HG02870 (cell line): ENCODE measurements around the gene MLNR.

Experiments
- ATAC-seq: cut with Tn5 transposase; IDR thresholded peaks from one replicate; pipeline ENCODE4 v1.9.1; 2021; ENCODE audit warnings: mild to moderate bottlenecking, moderate library complexity; ENCODE audit not compliant: unreplicated experiment

Gene MLNR, protein sequence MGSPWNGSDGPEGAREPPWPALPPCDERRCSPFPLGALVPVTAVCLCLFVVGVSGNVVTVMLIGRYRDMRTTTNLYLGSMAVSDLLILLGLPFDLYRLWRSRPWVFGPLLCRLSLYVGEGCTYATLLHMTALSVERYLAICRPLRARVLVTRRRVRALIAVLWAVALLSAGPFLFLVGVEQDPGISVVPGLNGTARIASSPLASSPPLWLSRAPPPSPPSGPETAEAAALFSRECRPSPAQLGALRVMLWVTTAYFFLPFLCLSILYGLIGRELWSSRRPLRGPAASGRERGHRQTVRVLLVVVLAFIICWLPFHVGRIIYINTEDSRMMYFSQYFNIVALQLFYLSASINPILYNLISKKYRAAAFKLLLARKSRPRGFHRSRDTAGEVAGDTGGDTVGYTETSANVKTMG

DNA sequence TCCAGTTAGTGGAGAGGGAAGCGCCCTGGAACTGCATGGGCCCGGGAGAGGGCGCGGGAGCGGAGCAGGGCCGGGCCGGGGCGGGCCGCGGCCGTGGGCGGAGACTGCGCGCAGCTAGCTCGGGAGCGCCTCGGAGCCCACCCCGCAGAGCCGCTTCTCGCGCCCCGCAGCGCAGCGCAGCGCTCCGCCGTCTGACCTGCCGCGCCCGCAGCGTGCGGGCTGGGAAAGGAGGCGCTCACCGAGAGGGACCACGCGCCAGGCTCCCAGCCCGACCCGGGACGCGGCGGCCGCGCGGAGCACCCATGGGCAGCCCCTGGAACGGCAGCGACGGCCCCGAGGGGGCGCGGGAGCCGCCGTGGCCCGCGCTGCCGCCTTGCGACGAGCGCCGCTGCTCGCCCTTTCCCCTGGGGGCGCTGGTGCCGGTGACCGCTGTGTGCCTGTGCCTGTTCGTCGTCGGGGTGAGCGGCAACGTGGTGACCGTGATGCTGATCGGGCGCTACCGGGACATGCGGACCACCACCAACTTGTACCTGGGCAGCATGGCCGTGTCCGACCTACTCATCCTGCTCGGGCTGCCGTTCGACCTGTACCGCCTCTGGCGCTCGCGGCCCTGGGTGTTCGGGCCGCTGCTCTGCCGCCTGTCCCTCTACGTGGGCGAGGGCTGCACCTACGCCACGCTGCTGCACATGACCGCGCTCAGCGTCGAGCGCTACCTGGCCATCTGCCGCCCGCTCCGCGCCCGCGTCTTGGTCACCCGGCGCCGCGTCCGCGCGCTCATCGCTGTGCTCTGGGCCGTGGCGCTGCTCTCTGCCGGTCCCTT lies at the start of gene MLNR:
Gene MLNR (plus strand): TSS at position 303 of the 820 bp plus-strand sequence. CDS start 0 bp downstream, at position 303.
- peak; percentile 60 for ATAC-seq

DNA sequence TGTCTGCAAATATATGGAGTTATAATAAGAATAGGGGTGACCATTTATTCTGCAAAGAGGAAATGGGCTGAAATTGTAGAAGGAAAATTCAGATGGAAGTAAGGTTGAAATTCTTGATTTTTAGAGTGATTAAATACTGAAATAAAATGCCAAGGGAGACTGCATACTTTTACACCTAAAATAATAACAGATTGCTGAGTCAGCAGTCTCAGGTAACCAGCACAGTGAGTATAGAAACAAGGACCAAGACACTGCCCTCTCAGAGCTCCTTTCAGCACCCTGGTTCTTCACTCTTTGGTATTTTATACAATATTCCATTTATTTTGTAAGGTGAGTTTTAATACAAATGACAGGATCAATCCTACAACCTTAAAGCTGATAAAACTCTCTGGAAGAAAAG lies 48.8 kb upstream of the MLNR start:
- no peak for ATAC-seq

DNA sequence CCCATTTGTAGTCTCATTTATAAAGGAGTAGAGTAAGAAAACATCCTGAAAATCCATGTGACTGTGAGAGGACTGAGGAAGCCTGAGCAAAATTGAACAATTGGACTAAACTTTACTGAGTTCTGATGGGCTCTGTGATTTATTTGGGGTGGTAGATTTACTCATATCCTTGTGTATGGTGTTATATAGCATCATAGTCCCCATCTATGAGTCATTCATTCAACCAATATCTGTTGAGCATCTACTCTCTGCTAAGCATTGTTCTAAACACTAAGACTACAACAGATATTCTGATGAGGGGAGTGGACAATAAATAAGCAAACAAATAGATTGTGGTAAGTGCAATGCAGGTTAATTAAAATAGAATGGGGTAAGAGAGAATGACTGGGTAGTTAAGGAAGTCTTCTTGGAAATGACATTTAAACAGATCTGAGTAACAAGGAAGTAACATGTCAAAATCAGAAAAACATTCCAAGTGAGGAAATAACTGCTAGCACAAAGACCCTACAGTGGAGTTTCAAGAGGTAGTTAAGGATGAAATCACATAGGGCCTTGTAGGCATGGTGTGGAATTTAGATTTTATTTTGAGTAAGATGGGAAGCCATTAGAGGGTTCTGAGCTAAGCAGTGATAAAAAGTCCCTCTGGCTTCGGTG lies 36.3 kb upstream of the MLNR start:
- ATAC-seq: no peak

DNA sequence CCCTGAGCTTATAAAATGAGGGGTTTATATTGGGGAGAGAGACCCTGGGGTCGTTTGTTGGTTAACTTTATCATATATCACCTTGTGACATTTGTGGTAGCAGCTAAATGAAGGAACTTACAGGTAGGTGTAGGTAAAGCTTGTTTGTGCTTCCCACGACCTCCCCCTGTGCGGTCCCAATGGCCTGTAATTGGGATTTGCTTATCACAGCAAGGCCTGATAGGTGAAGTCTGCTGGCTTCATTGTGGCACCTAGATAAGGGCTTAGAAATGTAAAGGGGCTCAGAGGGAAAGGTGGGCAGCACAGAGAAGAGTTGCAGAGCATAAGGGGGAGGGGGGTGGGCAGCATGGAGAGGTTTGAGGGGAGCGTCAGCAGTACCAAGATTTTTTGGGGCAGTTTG lies 35.5 kb upstream of the MLNR start:
- ATAC-seq: no peak

DNA sequence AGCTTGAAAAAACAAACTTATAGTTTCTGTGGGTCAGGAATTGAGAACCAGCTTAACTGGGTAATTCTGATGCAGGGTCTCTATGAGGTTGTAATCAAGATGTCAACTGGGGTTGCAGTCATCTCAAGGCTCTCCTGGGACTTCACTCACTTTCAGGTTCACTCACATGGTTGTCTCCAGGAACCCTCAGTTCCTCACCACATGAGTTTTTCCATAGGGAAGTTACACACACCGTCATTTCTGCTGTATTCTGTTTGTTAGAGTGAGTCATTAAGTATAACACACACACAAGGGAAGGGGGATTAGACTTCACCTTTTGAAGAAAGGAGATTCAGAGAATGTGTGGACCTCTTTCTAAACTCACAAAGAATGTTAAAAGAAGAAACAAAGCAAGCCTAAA lies 34.9 kb upstream of the MLNR start:
- peak; percentile 44 for ATAC-seq

DNA sequence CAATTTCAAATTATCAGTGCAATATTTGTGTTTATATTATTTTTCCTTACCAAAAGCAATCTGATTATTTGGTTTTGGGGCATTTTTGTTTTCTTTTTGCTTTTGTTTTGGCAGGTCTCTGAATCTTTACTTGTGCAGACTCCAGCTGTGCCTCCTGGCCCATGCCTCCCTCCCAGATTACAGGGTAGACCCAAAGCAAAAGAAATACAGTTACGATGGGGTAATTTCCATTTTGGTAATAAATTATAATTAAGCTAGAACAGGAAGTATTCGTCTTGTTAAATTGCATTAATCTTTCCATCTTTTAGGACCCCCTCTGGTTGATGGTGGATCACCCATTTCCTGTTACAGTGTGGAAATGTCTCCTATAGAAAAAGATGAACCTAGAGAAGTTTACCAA lies 29.2 kb upstream of the MLNR start:
- ATAC-seq: no peak

DNA sequence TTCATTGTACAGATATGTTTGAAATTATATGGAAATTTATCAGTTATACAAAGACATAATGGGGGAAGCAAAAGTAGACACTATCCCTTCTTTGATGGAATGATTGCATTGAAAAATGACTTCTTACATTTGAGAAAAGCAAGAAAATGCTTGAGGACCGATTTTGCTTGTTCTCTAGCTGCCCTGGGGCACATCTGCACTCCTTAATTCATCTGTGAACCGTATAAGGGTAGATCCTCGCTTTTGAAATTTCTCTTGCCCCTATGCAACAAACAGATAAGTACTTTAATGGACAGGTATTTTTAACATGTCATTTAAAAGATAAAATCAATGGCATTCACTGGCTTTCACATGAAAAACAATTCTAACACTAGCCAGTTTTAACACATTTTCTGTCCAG lies 13.5 kb upstream of the MLNR start:
- no peak for ATAC-seq

DNA sequence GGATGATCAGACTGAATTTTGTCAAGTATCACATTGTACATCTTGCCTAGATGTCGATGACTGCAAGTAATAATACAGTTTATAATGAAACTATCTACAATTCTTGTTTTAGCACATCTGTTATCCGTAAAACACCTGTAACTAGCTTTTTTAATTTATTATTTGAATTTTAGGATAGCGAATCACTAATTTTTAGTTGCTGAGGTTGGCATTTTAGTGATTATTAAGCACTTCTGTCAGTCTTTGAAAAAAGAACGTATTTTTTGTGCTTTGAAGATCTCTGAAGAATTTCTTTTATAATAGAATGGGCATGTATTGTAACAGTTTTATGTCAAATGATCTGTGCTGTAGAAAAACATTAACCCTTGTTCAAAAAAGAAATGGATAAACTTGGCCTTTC lies 11.5 kb upstream of the MLNR start:
- no peak for ATAC-seq

DNA sequence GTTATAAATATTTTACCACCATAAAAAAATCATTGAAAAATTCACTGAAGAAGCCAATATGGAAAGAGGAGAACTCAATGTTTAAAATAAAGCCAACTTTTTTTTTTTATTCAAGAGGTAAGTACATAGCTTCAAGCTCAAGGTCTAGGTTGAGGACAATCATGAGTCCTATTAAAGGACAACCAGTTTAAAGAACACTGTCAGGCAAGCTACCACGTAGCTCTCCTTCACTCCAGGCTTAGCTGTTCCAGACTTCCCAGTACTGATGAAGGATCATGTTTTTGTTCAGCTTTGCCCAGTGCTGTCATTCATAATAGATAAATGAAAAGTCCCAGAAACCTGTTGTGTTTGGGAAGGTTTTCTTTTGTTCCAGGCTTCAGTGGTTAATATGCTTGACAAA lies 10.0 kb upstream of the MLNR start:
- ATAC-seq: no peak

DNA sequence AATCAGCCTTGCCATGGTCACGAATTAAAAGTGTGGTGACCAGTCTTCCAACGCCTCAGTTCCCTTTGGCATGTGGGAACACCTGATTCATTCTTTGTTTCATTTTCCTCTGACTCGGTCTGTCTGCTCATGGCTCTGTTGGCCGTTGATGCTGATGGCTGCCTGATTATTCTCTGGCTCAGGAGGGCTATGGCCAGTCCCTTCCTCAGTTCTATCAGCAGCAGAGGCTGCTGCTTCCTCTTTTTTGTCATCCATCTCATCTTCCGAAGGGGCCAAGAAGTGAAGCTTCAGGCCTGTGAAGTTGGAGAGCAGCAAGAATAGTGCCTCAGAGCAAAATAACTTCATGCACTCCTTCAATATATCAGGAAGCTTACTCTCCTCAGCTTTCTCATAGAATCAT lies 9.5 kb upstream of the MLNR start:
- no peak for ATAC-seq

DNA sequence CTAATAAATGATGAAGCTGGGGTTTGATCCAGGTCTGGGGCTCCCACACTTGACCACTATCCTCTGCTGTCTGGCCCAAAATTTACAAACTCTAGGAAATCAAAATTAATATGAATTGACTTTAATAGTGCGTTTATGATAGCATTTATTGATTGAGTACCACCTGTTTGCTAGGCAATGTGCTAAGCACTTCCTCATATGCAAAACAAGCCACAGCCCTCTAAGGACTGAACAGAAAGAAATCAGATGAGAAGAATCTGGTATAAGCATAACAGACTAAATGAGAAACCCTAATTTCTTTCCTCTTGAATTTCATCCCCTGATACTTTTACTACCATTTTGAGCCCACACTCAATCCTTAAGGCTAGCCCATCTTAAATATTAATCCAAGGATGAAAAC lies 6.6 kb upstream of the MLNR start:
- ATAC-seq: no peak

DNA sequence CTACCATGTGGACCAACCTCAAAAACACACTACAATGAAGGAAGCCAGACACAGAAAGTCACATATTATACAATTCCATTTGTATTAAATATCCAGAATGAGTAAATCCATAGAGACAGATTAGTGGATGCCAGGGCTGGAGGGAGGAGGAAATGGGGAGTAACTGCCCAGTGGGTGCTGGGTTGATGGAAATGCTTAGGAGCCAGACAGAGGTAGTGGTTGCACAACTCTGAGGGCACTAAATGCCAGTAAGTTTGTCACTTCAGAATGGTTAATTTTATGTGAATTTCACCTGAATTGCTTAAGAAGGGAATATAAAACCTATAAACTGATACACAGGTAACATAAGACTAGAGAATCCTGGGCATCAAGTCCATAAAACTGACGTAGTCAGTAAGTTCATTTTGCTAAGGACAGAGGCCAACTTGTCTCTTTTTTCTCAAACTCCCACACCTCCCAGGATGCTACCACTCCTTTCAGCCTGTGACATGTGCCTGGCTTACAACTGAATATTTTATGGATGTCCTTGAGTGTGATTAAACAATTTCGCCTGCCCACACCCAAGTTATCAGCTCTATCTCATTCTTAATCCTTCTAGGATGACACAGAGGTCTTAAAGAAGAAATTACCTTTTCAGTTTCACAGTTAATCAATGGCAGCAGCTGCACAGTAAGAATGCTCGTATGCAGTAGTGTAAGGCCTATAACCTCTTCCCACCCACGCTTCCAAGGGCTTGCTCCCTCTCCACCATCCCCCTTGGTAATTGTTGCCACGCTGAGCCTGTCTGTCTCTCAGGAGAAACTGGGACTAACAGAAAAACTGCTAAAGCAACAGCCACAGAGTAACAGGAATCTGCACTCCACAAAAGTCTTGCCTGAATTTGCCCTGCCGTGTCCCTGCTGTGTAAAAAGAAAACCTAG lies 5.9 kb upstream of the MLNR start:
- no peak for ATAC-seq

DNA sequence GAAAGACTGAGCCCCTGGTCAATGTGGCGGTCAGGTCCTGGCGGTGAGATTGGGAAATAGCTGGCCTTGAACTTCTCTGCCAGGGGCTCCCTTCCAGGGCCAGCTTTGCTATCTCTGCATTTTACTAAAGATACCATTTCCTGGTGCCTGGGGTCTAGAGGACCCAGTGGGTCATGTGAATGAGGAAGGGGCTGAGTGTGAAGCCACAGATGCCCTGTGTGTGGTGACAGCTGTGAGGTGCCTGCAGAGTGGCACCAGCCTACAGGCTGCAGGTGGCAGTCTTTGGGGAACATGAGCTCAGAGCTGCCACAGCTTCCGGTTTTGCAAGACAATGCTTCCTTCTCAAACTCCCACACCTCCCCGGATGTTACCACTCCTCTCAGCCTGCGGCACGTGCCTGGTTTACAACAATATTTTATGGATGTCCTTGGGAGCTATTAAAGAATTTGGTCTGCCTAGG lies 5.2 kb upstream of the MLNR start:
- ATAC-seq: no peak

DNA sequence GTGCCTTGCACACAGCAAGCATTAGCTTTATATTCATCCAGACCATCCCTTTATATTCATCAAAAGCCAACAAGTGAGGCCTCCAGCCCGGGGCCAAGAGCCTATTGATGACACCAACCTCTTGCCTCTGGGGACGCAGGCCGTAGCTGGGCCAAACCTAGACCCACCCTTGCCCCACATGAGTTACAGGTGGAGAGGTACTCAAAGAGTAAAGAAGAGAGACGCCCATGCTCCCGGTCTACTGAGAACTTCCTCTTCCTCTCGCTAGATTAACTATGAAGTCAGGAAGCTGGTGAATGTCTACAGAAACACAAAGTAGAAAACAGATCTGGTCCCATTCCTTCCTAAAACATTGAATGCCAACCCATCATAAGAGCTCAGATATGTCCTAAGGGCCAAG lies 3.8 kb upstream of the MLNR start:
- no peak for ATAC-seq

DNA sequence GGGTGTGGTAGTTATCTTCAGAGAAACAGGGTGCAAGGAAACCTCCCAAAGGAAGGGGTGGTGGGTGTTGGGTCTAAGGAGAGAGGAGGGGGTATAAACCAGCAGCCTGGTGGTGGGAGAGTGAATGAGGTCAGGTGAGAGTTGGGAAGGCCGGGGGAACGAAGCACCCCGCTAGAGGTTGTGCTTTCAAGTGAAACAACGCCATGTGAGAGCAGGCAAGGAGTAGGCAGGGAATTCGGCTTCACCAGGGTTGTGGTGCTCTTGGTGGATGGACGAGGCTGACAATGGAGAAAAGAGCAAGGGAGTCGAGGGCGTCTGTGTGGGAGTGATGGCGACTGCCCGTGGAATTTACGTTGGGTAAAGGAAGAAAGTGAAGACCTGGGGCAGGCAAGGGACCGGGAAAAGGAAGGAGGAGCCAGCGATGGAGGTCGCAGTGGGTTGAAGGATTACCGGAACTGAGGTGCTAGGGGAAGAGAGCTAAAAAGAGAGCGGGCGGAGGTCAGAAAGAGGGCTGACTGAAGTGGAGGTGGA lies 2.1 kb upstream of the MLNR start:
- ATAC-seq: no peak

DNA sequence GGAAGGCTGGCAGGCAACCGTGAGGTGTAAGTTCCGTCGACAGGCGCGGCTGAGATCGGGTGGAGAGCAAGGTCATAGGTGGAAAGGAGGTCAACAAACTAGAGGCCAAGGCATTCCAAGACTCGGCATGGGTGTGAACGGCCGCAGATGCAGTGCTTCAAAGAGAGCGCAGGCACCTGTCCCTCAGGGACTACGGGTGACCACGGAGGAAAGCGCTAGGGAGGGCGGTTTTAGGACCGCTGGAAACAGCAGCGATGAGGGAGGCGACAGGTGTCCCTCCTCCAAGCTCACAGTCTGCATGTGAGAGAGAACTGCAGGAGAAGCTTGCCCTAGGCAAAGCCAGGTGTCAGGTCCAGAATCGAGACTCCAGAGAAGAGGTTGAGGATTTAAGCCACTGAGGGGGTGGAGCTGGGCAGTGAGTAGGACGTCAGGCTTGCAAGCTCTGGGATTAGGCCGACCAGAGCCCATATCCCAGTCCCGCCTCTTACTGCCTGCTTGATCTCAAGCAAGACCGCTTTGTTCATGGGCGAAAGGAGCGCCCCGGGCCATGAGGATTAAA lies 1.6 kb upstream of the MLNR start:
- ATAC-seq: no peak

DNA sequence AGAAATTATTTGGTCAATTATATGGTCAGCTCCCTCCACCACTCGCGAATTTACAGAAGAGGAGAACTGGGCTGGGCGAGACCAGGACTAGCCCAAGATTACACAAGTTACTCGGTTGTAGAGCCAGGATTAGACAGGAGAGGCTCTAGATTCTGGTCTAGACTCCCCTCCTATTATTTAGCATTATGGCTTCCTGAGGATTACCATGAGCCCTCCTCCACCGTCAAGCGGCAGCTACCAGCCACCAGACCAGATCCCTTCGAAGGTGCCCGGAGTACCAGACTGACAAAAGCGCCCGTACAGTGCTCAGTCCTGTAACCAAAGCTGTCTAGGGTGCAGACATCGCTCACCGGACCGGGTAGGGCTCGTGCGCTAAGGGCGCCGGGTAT lies 497 bp upstream of the MLNR start:
- ATAC-seq: peak; percentile 19

DNA sequence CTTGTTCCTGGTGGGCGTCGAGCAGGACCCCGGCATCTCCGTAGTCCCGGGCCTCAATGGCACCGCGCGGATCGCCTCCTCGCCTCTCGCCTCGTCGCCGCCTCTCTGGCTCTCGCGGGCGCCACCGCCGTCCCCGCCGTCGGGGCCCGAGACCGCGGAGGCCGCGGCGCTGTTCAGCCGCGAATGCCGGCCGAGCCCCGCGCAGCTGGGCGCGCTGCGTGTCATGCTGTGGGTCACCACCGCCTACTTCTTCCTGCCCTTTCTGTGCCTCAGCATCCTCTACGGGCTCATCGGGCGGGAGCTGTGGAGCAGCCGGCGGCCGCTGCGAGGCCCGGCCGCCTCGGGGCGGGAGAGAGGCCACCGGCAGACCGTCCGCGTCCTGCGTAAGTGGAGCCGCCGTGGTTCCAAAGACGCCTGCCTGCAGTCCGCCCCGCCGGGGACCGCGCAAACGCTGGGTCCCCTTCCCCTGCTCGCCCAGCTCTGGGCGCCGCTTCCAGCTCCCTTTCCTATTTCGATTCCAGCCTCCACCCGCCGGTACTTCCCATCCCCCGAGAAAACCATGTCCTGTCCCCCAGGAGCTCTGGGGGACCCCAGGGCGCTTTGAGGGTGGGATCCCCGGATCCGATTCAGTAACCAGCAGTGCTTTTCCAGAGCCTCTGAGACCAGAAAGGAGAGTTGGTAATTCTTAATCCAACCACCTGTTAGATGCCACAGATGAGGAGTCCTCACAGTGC lies 885 bp downstream of the MLNR start:
- ATAC-seq: no peak

DNA sequence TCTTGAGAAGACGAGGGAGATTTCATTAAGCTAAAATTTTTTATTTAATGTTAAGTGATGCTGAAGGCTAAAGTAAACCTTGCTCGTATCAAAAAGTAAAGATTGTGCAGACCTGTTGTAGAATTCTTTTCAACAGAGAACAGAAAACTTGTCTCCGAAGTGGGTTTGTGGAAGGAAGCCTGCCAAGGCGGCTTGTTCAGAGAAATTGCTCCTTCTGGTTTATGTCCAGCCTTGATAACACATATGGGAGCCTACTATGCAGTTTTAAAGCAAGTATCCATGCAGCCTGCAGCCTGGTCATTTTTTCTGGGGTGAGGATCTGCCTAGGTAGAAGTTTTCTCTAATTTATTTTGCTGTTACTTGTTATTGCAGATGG lies 1.4 kb downstream of the MLNR start:
- ATAC-seq: no peak
